ENCODE measurements around the gene TUBB6.

The TUBB6 gene

DNA sequence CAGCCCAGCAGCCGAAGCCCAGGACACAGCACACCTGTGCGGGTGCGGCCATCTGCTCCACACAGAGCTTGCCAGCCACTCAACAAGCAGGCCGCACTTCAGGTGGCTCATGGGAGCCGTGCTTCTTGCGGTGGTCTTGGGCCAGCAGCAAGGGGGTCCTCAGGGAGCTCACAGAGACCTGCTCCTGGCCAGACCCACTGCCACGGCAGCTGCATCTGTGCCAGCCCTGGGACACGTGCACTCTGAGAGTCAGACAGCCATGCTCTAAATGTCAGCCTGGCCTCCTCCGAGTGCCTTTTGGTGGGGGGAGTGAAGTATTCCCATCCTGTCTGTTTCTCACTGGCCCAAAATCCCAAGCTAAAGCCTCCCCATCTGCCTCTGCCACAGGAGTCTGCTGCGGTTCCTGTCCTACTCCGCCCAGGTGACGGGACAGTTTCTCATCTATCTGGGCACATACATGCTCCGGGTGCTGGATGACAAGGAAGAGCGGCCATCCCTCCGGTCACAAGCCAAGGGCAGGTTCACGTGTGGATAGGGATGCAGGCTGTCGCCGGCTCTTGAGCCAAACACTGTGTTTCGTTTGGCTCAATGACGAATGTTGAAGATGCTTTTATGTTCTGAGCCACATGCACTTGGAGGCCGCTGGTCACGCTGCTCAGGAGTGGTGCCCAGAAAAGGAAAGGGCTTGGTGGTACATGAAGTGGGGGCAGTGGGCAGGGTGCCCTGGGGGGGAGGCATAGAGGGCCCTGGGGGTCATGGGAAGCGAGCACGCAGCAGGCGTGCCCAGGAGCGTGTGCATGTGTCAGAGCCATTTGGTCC lies 31.1 kb upstream of the TUBB6 start:
- H3K4me1 ChIP-seq (ENCODE audit: insufficient read depth, low read length, severe bottlenecking) = no peaks in the 10 kb centered on the region
- H3K27me3 ChIP-seq (ENCODE audit: insufficient read depth, low read length) = peaks cover 12% of the 10 kb centered on the region; the same call in 1 of the 2 replicates
- H3K27ac ChIP-seq (ENCODE audit: low read depth, low read length, poor library complexity, severe bottlenecking) = no peak overlapping the region
- no peaks in the 10 kb centered on the region for H3K79me2 ChIP-seq (ENCODE audit: insufficient read depth, low read length)
- no peaks in the 10 kb centered on the region for H4K20me1 ChIP-seq (ENCODE audit: insufficient read depth, low read length)
- H3K36me3 ChIP-seq (ENCODE audit: insufficient read depth, low read length) = no peaks in the 10 kb centered on the region
- no peaks in the 10 kb centered on the region for H3F3A ChIP-seq (ENCODE audit: insufficient read depth, low read length)
- no peak overlapping the region for H3K4me2 ChIP-seq (ENCODE audit: low read length)
- TF ChIP-seq EZH2 (IDR thresholded peaks at IDR 0.05; ENCODE audit: borderline replicate concordance, low read length) = no peak
- TF ChIP-seq, protein P1, sequence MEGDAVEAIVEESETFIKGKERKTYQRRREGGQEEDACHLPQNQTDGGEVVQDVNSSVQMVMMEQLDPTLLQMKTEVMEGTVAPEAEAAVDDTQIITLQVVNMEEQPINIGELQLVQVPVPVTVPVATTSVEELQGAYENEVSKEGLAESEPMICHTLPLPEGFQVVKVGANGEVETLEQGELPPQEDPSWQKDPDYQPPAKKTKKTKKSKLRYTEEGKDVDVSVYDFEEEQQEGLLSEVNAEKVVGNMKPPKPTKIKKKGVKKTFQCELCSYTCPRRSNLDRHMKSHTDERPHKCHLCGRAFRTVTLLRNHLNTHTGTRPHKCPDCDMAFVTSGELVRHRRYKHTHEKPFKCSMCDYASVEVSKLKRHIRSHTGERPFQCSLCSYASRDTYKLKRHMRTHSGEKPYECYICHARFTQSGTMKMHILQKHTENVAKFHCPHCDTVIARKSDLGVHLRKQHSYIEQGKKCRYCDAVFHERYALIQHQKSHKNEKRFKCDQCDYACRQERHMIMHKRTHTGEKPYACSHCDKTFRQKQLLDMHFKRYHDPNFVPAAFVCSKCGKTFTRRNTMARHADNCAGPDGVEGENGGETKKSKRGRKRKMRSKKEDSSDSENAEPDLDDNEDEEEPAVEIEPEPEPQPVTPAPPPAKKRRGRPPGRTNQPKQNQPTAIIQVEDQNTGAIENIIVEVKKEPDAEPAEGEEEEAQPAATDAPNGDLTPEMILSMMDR (IDR thresholded peaks at IDR 0.05; ENCODE audit: low read length) = no peak
- no peaks in the 10 kb centered on the region for H3K9me2 ChIP-seq (ENCODE audit: low read depth, low read length)
- H2AFZ ChIP-seq (ENCODE audit: low read length) = no peak overlapping the region
- no peak overlapping the region for H3K4me3 ChIP-seq (ENCODE audit: low read depth, low read length, poor library complexity, severe bottlenecking)
- no peak overlapping the region for H3K9ac ChIP-seq (ENCODE audit: low read length)
- H3K9me3 ChIP-seq (ENCODE audit: low read length) = no peaks in the 10 kb centered on the region

DNA sequence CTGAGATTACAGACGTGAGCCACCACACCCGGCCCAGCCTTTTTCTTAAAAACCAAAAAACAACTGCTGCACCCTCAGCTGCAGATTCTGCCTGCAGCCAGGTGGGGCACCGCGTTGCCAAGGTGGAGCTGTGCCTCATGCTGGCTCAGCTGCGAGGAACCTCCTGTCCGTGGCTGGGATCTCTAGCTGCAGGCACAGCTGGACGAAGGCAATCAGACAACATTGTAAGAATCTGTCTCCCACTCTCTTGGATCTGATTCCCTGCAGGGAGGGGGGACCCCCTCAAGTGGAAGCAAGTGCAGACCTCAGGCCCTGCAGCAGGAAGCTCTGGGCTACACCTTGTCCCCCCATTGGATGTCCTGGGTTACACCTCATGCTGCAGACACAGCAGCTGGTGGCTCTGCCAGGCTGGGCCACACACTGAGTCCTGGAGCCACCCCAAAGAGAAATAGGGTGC lies 29.8 kb upstream of the TUBB6 start:
- H3K36me3 ChIP-seq (ENCODE audit: insufficient read depth, low read length) = no peaks in the 10 kb centered on the region
- H3F3A ChIP-seq (ENCODE audit: insufficient read depth, low read length) = no peaks in the 10 kb centered on the region
- no peaks in the 10 kb centered on the region for H3K79me2 ChIP-seq (ENCODE audit: insufficient read depth, low read length)
- H4K20me1 ChIP-seq (ENCODE audit: insufficient read depth, low read length) = no peaks in the 10 kb centered on the region
- no peaks in the 10 kb centered on the region for H3K9me3 ChIP-seq (ENCODE audit: low read length)
- H3K4me2 ChIP-seq (ENCODE audit: low read length) = no peak overlapping the region
- H3K27ac ChIP-seq (ENCODE audit: low read depth, low read length, poor library complexity, severe bottlenecking) = no peak overlapping the region
- H3K4me1 ChIP-seq (ENCODE audit: insufficient read depth, low read length, severe bottlenecking) = no peaks in the 10 kb centered on the region
- no peak overlapping the region for H2AFZ ChIP-seq (ENCODE audit: low read length)
- no peak overlapping the region for H3K9ac ChIP-seq (ENCODE audit: low read length)
- H3K27me3 ChIP-seq (ENCODE audit: insufficient read depth, low read length) = peaks cover 12% of the 10 kb centered on the region; the same call in 1 of the 2 replicates
- no peaks in the 10 kb centered on the region for H3K9me2 ChIP-seq (ENCODE audit: low read depth, low read length)
- H3K4me3 ChIP-seq (ENCODE audit: low read depth, low read length, poor library complexity, severe bottlenecking) = no peak overlapping the region
- TF ChIP-seq EZH2 (IDR thresholded peaks at IDR 0.05; ENCODE audit: borderline replicate concordance, low read length) = no peak
- TF ChIP-seq, protein P1 (IDR thresholded peaks at IDR 0.05; ENCODE audit: low read length) = peak; percentile 5; the same call in 1 of the 2 replicates

DNA sequence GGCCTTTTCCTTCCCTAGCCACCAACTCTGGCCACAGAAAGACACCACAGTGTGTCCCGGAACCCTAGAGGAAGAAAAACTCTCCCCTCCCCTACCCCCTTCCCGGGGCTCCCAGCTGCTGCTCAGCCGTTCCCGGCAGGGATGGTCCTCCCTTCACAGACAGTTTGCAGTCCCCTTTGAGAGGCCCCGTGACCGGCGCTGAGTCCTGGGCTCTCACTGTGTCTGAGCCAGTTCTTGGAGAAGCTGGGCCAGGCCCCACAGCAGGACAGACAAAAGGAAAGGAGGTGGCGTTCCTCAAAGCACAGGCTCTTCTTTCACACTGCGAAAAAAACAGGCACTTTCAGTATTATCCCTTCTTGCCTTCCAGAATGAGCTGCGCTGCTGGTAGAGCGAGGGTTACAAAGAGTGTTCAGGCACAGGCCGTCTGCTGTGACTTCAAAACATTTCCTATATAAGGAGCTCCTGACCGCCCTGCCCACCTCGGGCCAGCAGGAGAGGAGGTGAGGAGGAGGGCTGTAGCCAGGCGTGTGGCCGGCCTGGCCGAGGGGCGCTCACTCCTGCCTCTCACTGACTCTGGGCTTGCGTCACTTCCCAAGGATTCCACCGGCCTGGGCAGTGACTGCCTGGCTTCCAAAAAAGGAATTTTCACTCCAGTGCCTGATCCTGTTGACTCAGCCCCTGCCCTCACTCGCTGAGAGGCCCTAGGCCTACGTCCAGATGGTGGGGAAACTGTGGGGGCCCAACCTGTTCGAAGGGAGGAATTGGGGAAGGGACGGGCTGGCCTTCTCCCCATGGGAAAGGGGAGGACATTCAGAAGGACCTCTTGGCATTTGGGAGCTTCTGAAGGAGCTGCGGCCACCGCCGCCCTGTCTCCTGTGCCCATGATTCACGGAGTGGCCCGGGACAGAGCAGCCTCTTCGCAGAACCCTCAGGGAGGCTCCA lies 29.0 kb upstream of the TUBB6 start:
- H3K36me3 ChIP-seq (ENCODE audit: insufficient read depth, low read length) = no peaks in the 10 kb centered on the region
- H3K9me3 ChIP-seq (ENCODE audit: low read length) = no peaks in the 10 kb centered on the region
- H3K4me1 ChIP-seq (ENCODE audit: insufficient read depth, low read length, severe bottlenecking) = no peaks in the 10 kb centered on the region
- no peaks in the 10 kb centered on the region for H3F3A ChIP-seq (ENCODE audit: insufficient read depth, low read length)
- H3K4me3 ChIP-seq (ENCODE audit: low read depth, low read length, poor library complexity, severe bottlenecking) = no peak overlapping the region
- H3K79me2 ChIP-seq (ENCODE audit: insufficient read depth, low read length) = no peaks in the 10 kb centered on the region
- no peak overlapping the region for H3K4me2 ChIP-seq (ENCODE audit: low read length)
- no peak overlapping the region for H3K9ac ChIP-seq (ENCODE audit: low read length)
- no peaks in the 10 kb centered on the region for H3K9me2 ChIP-seq (ENCODE audit: low read depth, low read length)
- no peak for TF ChIP-seq EZH2 (IDR thresholded peaks at IDR 0.05; ENCODE audit: borderline replicate concordance, low read length)
- TF ChIP-seq, protein P1 (IDR thresholded peaks at IDR 0.05; ENCODE audit: low read length) = no peak
- H3K27me3 ChIP-seq (ENCODE audit: insufficient read depth, low read length) = peaks cover 6% of the 10 kb centered on the region; the same call in 1 of the 2 replicates
- no peak overlapping the region for H2AFZ ChIP-seq (ENCODE audit: low read length)
- H4K20me1 ChIP-seq (ENCODE audit: insufficient read depth, low read length) = no peaks in the 10 kb centered on the region
- no peak overlapping the region for H3K27ac ChIP-seq (ENCODE audit: low read depth, low read length, poor library complexity, severe bottlenecking)
